NCI-H1694 treated with DMSO at 0.1 percent for 48 hours (cell line): Measurements from ENCODE around the gene C15orf39.
A peak's percentile ranks its signal among the peaks of the same experiment; 100 is the strongest.

Experiments
- DNase-seq: peaks from one replicate; lab custom pipeline; 2025; lab: John Stamatoyannopoulos, UW

C15orf39 gene

DNA sequence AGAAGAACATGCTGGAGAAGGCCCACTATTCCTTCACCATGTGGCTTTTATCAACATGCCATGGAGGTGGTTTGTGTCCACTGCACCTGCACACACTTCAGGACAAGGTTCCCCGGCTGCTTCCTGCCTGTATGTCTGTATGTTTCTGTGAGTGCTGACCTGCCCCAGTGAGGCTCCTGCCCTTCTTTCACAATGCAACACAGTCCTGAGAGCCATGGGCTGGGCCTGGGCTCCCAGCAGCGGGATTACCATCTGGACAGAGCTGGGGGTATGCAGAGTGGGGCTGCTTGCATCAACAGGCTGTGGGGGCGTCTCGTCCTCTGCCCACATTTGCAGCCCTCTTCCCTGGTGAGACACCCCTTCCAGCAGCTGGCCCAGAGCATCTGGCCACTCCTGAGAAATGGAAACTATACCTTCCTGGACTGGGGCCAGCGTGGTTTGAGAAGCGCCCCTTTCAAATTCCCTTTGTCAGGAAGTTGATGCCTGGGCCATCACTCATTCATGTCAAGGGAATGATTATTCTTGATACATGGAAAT, 29.3 kb upstream of the C15orf39 start:
- DNase-seq = no peak

DNA sequence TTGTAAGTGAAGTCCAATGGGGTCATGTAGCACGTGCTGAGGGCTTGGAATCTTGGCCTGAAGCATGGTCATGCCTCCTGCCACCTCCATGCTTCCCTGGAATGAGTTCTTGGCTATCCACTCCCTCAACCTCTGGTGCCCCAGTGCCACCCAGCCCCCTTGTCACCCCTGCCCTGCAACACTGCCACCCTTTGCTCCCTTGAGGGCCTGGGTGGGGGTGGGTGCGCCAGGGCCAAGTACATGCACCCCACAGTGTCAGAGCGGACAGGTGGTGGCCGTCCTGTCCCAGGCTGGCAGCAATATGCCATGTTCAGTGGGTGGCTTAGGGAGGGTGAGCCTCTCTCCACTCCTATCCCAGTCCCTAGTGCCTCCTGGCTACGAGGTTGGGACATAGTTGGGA, 27.6 kb upstream of the C15orf39 start:
- no peak for DNase-seq

DNA sequence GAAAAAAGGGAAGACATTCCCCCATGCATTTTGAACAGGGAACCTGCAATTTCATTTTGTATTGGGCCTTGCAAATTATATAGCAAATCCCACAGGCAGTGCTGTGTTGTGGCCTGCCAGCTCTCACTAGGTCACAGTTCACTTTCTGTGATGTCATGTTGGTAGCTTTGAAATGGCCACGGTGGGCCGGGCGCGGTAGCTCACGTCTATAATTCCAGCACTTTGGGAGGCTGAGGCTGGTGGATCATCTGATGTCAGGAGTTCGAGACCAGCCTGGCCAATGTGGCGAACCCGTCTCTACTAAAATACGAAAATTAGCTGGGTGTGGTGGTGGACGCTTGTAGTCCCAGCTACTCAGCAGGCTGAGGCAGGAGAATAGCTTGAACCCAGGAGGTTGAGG, 27.0 kb upstream of the C15orf39 start:
- no peak for DNase-seq

DNA sequence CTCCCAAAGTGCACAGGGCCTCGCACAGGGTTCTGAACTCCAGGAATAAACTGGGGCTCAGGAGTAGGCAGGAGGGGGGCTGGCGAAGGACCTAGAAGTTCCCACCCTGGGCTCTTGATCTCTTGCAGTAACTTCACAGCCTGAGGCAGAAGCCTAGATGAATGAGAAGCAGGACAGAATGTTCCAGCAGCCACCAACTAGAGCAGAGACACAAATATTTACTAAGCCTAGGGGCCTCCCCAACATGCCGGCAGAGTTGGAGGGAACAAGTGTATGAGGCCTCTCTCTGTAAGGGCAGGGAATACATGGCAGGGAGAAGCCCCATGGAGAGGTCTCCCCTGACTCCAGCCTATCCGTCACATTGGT, 25.3 kb upstream of the C15orf39 start:
- no peak for DNase-seq

DNA sequence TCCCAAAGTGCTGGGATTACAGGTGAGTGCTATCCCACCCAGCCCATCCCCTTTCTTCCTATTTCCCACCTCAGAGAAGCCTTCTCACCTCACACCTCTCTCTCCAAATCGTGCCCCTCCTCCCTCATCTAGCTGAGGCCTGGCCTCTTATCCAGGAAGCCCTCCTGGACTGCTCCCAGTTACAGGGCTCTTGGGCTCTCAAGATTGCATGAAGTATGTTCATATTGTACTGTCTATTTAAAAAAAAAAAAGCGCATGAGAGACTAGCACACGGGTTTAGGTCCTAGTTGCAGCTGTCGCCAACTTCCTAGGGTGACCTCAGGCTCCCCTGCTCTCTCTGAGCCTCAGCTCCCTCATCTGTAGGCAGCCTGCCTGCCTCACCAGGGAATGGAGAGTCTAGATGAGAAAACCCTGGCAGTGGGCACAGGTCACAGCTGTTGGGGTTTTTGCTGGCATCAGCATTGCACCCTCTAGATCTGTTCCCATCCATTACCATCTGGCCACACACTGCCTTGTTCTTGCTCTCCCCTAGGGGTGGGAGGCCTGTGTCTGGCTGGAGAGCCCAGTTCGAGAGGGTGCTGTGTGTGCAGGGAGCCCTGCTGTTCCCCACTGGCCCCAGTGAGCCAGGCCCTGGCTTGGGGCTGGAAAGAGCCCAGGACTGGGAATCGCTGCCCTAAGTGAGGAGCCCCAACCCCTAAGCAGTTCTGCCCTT, 24.2 kb upstream of the C15orf39 start:
- peak; percentile 82 for DNase-seq

DNA sequence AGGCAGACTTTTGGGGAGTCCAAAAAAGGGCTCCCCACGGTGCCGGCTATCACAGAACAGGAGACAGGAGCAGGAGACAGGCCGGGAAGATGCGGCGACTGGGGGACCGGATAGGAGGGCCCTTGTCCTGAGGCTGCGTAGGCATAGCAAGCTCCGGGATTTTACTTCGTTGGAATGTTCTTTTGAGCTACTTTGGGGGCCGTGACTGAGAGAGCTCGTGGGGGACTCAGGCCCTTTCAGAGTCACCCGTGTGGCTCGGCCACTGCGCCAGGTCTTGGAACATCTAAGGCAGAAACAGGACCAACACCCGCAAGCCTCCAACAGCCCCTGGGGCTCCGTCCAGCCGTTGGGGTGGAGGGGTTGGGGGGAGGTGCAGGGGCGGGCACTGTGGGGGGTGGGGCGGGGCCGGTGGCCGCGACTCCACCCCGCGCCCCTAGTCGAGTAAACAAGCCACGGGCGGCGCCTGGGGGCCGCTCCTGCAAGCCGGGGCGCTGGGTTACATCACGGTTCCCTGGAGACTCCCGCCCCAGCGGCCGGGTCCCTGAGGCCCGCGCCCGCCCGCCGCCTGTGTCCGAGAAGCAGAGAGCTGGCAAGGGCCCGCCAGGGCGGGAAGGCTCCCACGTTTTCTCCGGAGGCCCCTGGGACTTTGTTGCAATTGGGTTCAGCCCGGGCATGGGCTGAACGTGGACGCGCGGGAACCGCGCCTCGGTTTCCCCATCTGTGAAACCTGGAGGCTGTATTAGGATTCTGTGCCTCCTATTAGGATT, 23.3 kb upstream of the C15orf39 start:
- no peak for DNase-seq

DNA sequence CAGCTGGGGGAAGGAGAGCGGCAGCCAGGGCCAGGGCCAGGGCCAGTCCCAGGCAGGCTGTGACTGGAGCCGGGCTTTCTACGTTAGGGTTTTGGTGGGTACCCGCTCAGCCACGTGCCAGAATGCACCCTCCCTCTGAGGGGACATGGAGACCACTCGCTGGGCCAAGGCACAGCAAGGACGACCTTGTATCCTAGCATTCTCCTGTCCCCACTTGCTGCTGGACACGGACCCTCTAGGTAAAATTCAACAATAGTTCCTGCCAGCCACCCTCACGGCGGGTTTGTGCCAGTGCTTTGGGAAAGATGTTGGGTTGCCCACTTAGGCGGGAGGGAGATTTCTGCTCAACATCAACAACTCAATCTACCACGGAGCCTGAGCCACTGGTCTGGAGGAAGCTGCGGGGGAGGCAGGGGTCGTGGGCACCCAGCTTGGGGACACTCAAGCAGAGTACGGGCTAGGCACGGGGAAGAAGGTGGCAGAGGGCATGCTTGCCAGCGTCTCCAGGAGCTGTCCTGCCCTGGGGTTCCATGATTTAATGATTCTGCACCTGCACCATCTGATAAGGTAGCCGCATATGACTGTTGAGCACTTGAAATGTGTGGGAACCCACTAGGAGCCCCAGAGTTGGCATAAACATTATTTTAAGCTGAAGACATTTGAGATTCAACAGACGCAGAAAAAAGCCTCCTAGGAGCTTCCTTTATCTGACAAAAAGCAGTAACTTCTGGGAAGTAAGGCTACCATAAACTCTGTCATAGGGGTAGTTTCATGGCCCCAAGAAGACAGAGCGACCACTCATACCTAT, 22.5 kb upstream of the C15orf39 start:
- no peak for DNase-seq

DNA sequence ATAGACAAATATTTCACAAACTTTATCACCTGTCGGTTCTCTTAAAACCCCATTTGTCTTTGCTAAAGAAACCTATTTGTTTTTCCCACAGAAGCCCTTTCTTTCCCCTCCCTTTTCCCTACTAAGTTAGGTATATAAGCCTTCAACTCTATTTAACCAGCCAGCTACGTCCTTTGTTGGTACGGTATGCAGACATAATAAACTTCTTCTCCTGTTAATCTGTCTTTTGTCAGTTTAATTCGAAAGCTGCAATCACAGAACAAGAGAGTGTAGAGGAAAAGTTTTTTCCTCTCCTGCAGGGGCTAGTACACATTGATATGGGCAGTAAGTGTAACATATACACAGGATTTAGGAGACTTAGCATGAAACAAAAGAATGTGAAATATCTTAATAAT, 21.9 kb upstream of the C15orf39 start:
- no peak for DNase-seq

DNA sequence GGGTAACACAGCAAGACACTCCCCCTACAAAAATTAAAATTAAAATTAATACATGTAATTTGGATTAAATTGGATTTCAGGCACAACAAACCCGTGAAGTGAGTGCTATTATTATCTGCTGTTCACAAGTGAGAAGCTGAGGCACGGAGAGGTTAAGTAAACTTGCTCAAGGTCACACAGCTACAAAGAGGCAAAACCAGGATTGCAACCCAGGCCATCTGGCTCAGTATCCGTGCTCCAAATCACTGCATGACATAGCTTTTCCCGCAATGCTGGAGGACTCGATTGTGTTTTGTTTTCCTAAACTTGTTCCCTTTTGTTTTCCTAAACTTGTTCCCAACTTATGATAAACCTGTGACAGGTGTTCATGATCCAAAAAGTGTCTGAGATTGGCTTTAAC, 19.9 kb upstream of the C15orf39 start:
- no peak for DNase-seq

DNA sequence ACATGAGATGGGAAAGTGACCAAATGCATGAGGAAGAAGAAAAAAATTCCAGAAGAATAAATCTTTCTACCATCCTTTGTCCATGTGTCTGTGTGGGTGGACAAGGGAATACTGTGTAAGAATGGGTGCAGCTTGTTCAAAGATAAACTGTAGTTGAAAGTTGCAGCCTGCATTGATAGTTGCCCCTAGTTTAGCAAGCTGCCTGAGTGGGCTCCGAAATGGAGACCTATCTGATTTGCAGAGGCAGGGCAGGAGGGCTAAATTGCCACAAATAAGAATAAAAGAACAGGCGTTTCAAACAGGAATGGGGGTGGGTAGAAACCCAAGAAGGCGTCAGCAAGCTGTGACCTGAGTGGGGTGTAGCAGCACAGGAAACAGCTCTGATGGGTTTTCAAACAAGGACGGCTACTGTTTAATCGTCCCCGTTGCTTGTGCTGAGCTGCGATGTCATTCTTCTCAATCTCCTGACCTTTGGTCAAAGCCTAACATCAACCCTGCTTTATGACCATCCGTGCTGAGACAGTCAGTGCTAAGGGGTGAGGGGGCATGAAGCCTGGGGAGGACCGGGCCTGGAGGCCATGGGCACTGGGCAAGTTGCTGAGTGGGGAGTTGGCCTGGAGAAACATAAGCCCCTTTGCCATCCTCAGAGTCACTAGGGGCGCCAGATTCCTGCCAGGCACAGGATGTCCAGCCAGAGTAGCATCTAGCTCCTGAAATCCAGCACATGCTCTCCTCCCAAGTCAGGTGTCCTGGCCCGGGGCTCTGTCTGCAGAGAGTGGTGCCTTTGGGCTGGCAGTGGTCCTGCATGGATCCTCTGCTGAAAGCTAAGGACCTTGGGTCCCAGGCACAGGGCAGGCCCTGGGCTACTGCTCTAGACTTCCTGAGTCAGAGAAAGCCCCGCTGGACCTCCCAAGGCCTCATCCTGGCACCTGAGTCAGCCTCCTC, 19.2 kb upstream of the C15orf39 start:
- no peak for DNase-seq

DNA sequence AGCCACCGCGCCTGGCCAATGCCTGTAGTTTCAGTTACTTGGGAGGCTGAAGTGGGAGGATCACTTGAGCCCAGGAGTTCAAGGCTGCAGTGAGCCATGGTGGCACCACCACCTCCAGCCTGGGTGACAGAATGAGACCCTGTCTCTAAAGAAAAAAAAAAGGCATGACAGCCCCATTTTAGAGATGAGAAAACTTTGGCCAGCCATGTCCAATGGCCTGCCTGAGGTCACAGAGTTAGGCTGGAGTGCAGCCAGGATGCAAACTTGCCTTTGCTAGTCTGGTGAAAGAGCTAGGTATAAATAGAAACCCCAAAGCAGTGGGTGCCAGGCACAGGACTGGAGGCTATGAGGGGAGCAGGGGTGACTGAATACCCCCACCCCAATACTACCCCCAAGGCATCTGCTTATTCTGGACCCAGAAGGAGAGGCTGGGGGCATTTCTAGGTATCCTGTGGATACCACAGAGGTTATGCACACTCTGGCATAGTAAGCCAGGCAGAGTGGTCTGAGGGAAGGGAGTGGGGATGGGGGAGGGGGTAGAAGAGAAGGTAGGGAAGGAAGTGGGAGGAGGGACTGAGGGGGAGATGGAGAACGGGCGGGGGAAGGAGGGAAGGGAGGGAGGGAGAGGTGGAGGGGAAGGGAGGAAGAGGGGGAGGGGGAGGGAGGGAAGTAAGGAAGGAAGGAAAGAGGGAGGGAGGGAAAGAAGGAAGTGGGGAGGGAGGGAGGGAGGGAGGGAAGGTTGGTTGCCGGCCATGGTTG, 16.2 kb upstream of the C15orf39 start:
- DNase-seq = no peak

DNA sequence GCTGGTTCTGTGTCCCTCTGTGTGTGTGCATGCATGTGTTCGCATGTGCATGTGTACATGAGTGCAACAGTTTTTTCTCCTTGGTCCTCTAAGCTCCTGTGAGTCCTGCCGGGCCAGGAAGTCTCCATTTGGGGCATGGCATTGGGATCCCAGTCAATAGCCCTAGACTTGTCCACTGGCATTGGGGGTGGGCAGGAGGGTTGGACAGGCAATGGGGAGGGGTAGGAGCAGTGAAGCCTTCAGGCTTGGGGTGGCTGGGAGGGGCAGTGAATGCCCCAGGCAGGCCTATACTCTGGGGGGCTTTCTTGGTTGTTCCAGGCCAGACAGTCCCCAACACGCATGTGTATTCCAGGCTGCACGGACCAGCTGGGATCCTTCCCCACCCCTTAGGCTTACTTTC, 15.6 kb upstream of the C15orf39 start:
- DNase-seq = no peak

DNA sequence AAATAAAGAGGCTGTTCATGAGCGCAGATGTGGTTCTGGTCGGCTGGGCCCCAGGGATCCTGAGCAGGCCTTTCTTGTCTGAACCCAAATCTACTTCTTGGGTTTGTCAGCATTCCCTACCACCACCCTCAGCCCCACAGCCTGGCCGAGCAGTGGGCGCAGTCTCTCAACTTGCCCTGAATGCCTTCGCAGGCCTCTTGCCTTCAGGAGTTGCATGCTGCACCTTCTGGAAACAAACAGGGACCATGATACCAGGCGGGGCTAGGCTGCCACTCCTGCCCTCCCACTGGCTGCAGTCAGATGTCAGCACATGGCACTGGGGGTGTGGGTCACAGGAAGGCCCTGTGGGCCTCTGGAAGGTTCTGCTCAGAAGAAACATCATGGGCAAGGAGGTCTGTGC, 13.2 kb upstream of the C15orf39 start:
- DNase-seq = no peak

DNA sequence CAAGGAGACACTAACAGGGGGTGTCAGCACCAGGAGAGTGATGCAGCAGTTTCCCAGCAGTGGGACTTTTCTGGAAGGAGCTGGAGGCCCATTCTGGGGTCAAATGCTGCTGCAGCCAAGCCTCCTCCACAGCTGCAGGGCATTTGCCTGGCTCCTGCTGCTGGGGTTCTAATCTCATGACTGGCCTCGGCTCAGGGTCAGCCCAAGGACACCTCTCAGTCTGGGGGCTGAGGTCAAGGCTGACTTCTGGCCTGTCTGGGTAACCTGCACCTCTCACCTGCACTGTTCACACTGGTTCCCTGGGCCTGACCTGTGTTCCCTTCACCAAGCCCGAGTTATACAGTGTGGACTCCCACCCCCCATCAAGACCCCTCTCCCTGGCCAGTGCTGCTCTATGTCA, 10.4 kb upstream of the C15orf39 start:
- DNase-seq = no peak

DNA sequence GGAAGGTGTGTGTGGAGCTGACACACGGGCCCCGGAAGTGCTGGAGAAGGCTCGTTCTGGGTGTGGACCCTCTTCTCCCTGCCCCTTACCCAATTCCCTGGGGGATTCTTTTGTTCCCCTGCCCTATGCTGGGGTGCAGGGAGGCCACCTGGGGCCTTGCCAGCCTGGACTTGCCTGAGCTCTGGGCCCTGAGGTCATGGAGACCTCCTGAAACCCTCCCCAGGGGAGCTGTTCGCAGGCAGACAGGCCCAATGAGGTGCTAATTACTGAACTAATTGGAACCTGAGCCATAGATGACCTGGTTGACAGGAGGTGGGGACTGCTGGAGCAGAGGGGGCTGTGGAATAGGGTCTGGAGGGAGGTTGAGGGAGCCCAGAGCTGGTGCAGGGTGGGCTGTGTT, 9.4 kb upstream of the C15orf39 start:
- DNase-seq = no peak

DNA sequence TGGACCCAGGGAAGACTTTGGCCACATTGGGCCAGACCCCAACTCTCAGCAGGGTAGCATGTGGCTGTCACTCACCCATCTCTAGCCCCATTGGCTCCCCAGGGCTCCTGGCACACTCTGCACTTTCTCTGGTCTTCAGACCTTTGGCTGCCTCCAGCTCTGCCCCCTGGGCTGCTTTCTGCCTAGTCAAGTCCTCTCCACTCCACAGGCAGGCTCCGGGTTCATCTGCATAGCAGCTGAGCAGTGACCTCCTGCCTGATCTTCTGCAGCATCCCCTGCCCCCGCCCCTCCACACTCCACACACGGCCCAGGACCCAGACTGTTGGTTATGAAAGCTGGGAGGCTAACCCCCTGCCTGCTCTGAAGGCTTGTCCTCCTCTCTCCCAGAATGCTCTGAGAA, 8.4 kb upstream of the C15orf39 start:
- no peak for DNase-seq

DNA sequence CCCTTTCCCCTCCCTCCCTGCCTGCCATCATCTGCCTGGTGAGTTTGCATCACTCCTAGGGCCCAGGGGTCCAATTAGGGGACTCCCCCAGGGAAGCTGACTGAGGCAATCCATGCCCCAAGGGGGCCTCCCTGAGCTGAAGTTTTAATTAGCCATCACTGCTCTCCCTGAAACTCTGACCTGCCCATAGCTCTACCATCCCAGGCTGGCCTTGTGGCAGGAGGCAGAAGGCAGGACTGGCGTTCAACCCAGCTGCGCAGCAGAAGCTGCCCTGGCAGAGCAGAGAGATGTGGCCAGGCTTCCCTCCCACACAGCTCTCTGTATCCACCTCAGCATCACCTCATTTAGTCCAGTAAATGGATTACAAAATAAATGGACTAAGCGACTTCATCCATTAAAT, 7.7 kb upstream of the C15orf39 start:
- no peak for DNase-seq

DNA sequence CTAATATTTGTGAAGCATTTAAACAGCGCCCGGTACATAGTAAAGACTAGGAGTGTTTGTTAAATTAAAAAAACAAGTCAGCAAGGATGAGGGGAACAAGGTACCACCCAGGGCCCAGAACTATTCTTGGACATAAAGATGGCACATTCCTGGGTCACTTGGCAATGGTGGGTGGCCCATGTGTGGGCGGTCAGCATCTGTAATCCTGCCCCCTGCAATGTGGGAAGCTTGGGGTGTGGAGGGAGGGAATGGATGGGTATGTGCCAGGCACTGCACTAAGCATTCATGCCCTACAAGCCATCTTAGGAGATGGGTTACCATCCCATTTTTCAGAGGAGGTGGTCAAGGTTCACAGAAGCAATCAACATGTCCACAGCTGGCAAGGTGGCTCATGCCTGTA, 7.3 kb upstream of the C15orf39 start:
- DNase-seq = no peak

DNA sequence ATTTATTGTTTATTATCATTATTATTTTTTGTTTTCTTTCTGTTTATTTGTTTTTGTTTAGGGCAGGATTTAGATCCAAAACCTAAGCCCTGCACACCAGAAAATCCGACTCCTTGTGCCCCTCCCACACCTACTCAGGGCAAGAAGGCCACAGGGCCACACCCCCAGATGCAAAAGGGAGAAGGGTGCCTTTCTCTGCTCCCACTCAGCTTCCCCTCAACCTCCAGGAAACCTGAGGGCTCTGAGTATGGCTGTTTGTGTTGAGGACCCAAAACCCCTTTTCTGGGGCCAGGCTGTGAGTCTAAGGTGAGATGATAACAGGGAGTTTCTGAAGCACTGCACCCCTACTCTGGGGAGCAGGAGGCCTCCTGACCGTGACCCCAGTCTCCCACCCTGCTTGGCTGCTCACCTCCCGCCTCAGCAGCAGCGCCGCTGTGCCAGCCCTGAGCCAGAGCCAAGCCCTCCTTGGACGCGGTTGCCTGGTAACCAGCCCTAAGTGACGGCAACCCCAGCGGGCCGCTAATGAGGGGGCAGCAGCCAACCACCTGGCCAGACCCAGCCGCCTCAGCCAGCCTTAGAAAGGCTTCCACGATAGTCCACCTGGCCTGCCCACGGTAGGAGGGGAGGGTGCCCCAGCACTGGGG, 6.4 kb upstream of the C15orf39 start:
- DNase-seq = peak; percentile 4

DNA sequence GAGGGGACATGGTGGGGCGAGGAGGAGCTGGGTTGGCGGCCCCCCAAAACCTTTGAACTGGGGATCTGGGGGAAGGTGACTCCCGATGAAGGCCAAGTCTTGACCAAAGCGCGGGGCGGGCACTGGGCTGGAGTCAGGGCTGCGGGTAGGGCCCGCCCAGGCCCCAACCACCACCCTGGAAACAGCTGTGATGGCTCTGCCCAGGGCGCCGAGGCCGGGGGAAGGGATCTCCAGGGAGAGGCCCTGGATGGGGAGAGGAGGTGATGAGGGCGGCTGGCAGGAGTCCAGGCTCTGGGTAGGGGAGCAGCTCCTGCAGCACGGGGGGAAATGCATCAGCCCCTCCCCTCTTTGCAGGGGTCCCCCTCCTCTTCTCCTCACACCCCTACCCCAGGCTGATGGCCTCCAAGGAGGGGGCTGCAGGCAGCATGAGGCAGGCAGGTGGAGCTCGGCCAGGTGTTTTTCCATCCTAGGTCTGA, 5.9 kb upstream of the C15orf39 start:
- DNase-seq = no peak
